D721Med (cell line): ENCODE measurements around the gene ANKRD23.
"Not testable (repeated sequence)": the region's sequence is repeated elsewhere in the genome, so short reads cannot be mapped to it uniquely, and the experiment has no call there.

Source experiments
- DNase-seq: peaks from one replicate; pipeline ENCODE4 v3.0.0; 2011; ENCODE audit warnings: low spot score; ENCODE audit not compliant: insufficient read length
- FAIRE-seq: peaks from 2 replicates; lab custom pipeline; 2011; peaks lifted over from hg19 to GRCh38; lab: Jason Lieb, UNC
- CTCF ChIP-seq: IDR thresholded peaks from 2 replicates; pipeline ENCODE4 v1.5.1; 2012; ENCODE audit warnings: mild to moderate bottlenecking, control low read depth; ENCODE audit not compliant: insufficient read depth; ENCODE audit errors: missing control alignments

The ANKRD23 gene

GRCh38 chr2:96810783-96811192, 33.0 kb downstream of the ANKRD23 start:
- FAIRE-seq: no peak
- no peak for DNase-seq
- TF ChIP-seq CTCF: no peak

GRCh38 chr2:96809951-96810782, 33.7 kb downstream of the ANKRD23 start:
- FAIRE-seq (no peak), DNase-seq (no peak)
- TF ChIP-seq CTCF: no peak

- no peak for TF ChIP-seq CTCF
Observed at GRCh38 chr2:96809216-96809882, 34.5 kb downstream of the ANKRD23 start.

GRCh38 chr2:96808176-96808837, 35.5 kb downstream of the ANKRD23 start:
- DNase-seq (no peak), FAIRE-seq (no peak)
- TF ChIP-seq CTCF: no peak

More at GRCh38 chr2:96809216-96809882, 34.5 kb downstream of the ANKRD23 start:
- no peak for DNase-seq
- FAIRE-seq: no peak

GRCh38 chr2:96807127-96807471, 36.7 kb downstream of the ANKRD23 start:
- no peak for FAIRE-seq
- no peak for DNase-seq
- TF ChIP-seq CTCF: no peak

- TF ChIP-seq CTCF: no peak
- FAIRE-seq: no peak
- DNase-seq: no peak
Observed at GRCh38 chr2:96806468-96807126, 37.2 kb downstream of the ANKRD23 start.

- not testable (repeated sequence) for FAIRE-seq, DNase-seq
Observed at GRCh38 chr2:96805946-96806345, 37.9 kb downstream of the ANKRD23 start.
